HepG2 (cell line): ENCODE results near the gene TEAD4. TPM values are rescaled to one million over a fixed set of nuclear protein-coding genes. Genes with fewer than 3 reads are reported as not detected.
A peak's percentile ranks its signal among the peaks of the same experiment; 100 is the strongest.

Experiments used
- ATAC-seq: fragments of 200-7000 bp; cut with Tn5 transposase; 3 replicates; pipeline ENCODE4 v1.9.1; 2020; ENCODE audit warnings: mild to moderate bottlenecking, moderate library complexity
- BruUV-seq: library from RNA; stranded (reverse); fragments of 400-500 nt; replicated peaks from 2 replicates; lab custom pipeline; 2021; lab: Mats Ljungman, UMichigan
- CTCF ChIA-PET: fragments of 300-600 bp; formaldehyde crosslinking; extraction: SDS; loops from one replicate; lab custom pipeline; 2021; ENCODE audit warnings: low total read pairs, inconsistent platforms, low intra/inter-chr PET ratio; lab: Yijun Ruan, JAX
- POLR2A ChIA-PET: fragments of 350-600 bp; sonication (Branson Sonifier 250); formaldehyde crosslinking; loops from one replicate; lab custom pipeline; 2020; ENCODE audit warnings: antibody characterized with exemption, inconsistent platforms; lab: Yijun Ruan, JAX
- DNase-seq: peaks from one replicate; pipeline ENCODE4 v3.0.0-alpha.2; 2015; ENCODE audit warnings: low spot score
- FAIRE-seq: peaks from 3 replicates; lab custom pipeline; 2011; peaks lifted over from hg19 to GRCh38; lab: Jason Lieb, UNC
- H2AFZ ChIP-seq: one replicate; pipeline ENCODE4 v1.6.1; 2011; ENCODE audit warnings: low read length, inconsistent platforms
- H3K27ac ChIP-seq: fragments of 300-600 bp; 3 replicates; pipeline ENCODE4 v1.8.0; 2011; ENCODE audit warnings: mixed run types, mild to moderate bottlenecking, mixed read lengths, low read length, inconsistent platforms; ENCODE audit not compliant: insufficient read depth; ENCODE audit errors: extremely low read length
- H3K27me3 ChIP-seq, 2 experiments: fragments of 200-600 bp in 1 of 2; 2 replicates in 1 of 2; 3 replicates in 1 of 2; pipeline versions ENCODE4 v1.6.0 to v1.8.0; 2011; ENCODE audit warnings: low read length in 2 of 2, mild to moderate bottlenecking in 2 of 2, moderate library complexity in 2 of 2, inconsistent platforms in 1 of 2; ENCODE audit not compliant: insufficient read depth in 2 of 2, control insufficient read depth in 1 of 2
- H3K36me3 ChIP-seq, 2 experiments: fragments of 200-600 bp in 1 of 2; replicated peaks in 1 of 2; 2 replicates in 1 of 2; 3 replicates in 1 of 2; pipeline versions ENCODE4 v1.5.1 to v1.8.0; 2011; ENCODE audit warnings: low read length in 2 of 2, inconsistent platforms in 1 of 2; ENCODE audit not compliant: insufficient read depth in 2 of 2, control insufficient read depth in 1 of 2
- H3K4me1 ChIP-seq: 2 replicates; pipeline ENCODE4 v1.5.1; 2012; ENCODE audit warnings: low read length, inconsistent platforms; ENCODE audit not compliant: insufficient read depth
- H3K4me2 ChIP-seq: 2 replicates; pipeline ENCODE4 v1.6.0; 2011; ENCODE audit warnings: low read depth, low read length, inconsistent platforms
- H3K4me3 ChIP-seq, 3 experiments: fragments of 200-600 bp in 1 of 3; sonication (generic), shearing (Covaris generic) in 1 of 3; replicated peaks in 1 of 3; 2 replicates each; pipeline ENCODE4 v1.5.1; 2011 to 2016; ENCODE audit warnings: low read length in 3 of 3, inconsistent platforms in 2 of 3, low read depth in 2 of 3, mild to moderate bottlenecking in 2 of 3, control low read depth in 1 of 3, mixed read lengths in 1 of 3; ENCODE audit not compliant: insufficient read depth in 1 of 3
- H3K79me2 ChIP-seq: one replicate; pipeline ENCODE4 v1.6.1; 2011; ENCODE audit warnings: low read length, inconsistent platforms; ENCODE audit not compliant: insufficient read depth
- H3K9ac ChIP-seq: 2 replicates; pipeline ENCODE4 v1.6.0; 2011; ENCODE audit warnings: mild to moderate bottlenecking, low read depth, low read length, inconsistent platforms; ENCODE audit not compliant: insufficient read depth
- H3K9me3 ChIP-seq: 2 replicates; pipeline ENCODE4 v1.5.1; 2012; ENCODE audit warnings: mild to moderate bottlenecking, low read length
- H4K20me1 ChIP-seq: 2 replicates; pipeline ENCODE4 v1.6.0; 2011; ENCODE audit warnings: inconsistent platforms, mild to moderate bottlenecking, low read length, moderate library complexity; ENCODE audit not compliant: insufficient read depth
- ARNTL ChIP-seq: sonication (generic); formaldehyde crosslinking; IDR thresholded peaks from 2 replicates; pipeline ENCODE4 v1.4.0; 2020; ENCODE audit warnings: mild to moderate bottlenecking, missing genetic modification reagents
- HIC2 ChIP-seq: sonication (generic); formaldehyde crosslinking; IDR thresholded peaks from 2 replicates; pipeline ENCODE4 v1.9.0; 2022; ENCODE audit warnings: low read depth, missing genetic modification reagents
- MAFK ChIP-seq, 2 experiments: IDR thresholded peaks in 1 of 2; conservative IDR thresholded peaks in 1 of 2; 2 replicates each; pipeline ENCODE4 v1.6.1; 2011; ENCODE audit warnings: improper control_type of control experiment in 2 of 2, low read length in 2 of 2
- ONECUT2 ChIP-seq: sonication (generic); formaldehyde crosslinking; IDR thresholded peaks from 2 replicates; pipeline ENCODE4 v1.4.0; 2020; ENCODE audit warnings: missing genetic modification reagents
- ZFP82 ChIP-seq: sonication (generic); formaldehyde crosslinking; IDR thresholded peaks from 2 replicates; pipeline ENCODE4 v1.5.1; 2020; ENCODE audit warnings: mild to moderate bottlenecking, missing genetic modification reagents, borderline replicate concordance
- ZNF224 ChIP-seq: sonication (generic); formaldehyde crosslinking; IDR thresholded peaks from 2 replicates; pipeline ENCODE4 v1.5.0; 2020; ENCODE audit warnings: mild to moderate bottlenecking, missing genetic modification reagents
- ZNF468 ChIP-seq: sonication (generic); formaldehyde crosslinking; IDR thresholded peaks from 2 replicates; pipeline ENCODE4 v1.8.0; 2022; ENCODE audit warnings: mild to moderate bottlenecking, moderate library complexity, missing genetic modification reagents
- ZNF564 ChIP-seq: sonication (generic); formaldehyde crosslinking; IDR thresholded peaks from 2 replicates; pipeline ENCODE4 v1.8.1; 2023; ENCODE audit warnings: mild to moderate bottlenecking, missing genetic modification reagents
- ZSCAN12 ChIP-seq: sonication (generic); formaldehyde crosslinking; IDR thresholded peaks from 2 replicates; pipeline ENCODE4 v1.9.0; 2021; ENCODE audit warnings: mild to moderate bottlenecking, missing genetic modification reagents
- WGBS: methylation state at CpG from one replicate; pipeline ENCODE4 v1.1.6; 2017; ENCODE audit warnings: low lambda C conversion rate; 5-methylcytosine and 5-hydroxymethylcytosine counted together
- in situ Hi-C: cut with HindIII; loops from 2 replicates; pipeline ENCODE4 v1.10.0; 2017; ENCODE audit warnings: low pct_unique_long_range_greater_than_20kb; ENCODE audit not compliant: extremely low pct_ligation_motif_present
- intact Hi-C: fragments of 100-400 bp; cut with micrococcal nuclease; formaldehyde crosslinking; loops from one replicate; pipeline ENCODE4 v1.10.0; 2022; ENCODE audit not compliant: unreplicated experiment
- polyA plus RNA-seq, 8 experiments: library from polyadenylated mRNA; depleted of rRNA in 3 of 8; stranded (reverse) in 7 of 8; unstranded in 1 of 8; fragments of >200 nt; fragmentation: Illumina TruSeq in 4 of 8; extraction: Trizol in 4 of 8; gene quantifications; 2 replicates each; pipeline versions ENCODE4 v1.2.1 to v1.2.3, GENCODE V29; 2011 to 2016; ENCODE audit warnings: low read depth in 4 of 8, missing spikeins in 1 of 8, mixed read lengths in 1 of 8; ENCODE audit not compliant: insufficient read depth in 1 of 8
- total RNA-seq, 5 experiments: library from RNA; depleted of rRNA; stranded (reverse); fragments of >200 nt; fragmentation: Illumina TruSeq; extraction: Trizol; gene quantifications; 2 replicates each; pipeline ENCODE4 v1.2.3, GENCODE V29; 2016; ENCODE audit warnings: low read depth in 1 of 5
- TF ChIP-seq, protein P1 (sequence below): IDR thresholded peaks from 2 replicates; pipeline ENCODE4 v1.6.1; 2016
- TF ChIP-seq, protein P2 (sequence below): sonication (generic); formaldehyde crosslinking; IDR thresholded peaks from 2 replicates; pipeline ENCODE4 v1.4.0; 2020; ENCODE audit warnings: missing genetic modification reagents

The TEAD4 gene
- total and polyA plus RNA-seq, 2 of the 13 experiments (the other 11 are each of a cell fraction or from before 2014, with no cell fraction given), result 45.0 to 69.4 TPM

- intact Hi-C loops, result no loop called here
- DNase-seq, result no peak
- H3K27ac ChIP-seq, result no peak overlapping the region
- TF ChIP-seq ZFP82 (CRISPR knock-in tag) (no peak), ONECUT2 (CRISPR knock-in tag) (no peak), MAFK (conservative IDR thresholded peaks at IDR 0.05 in 1 of 2, IDR thresholded peaks at IDR 0.05 in 1 of 2; ENCODE audit: low read length in 2 of 2) (peak in 1 of 2 experiments; percentile 11; a peak in 1 of 4 replicates), ZNF224 (CRISPR knock-in tag) (no peak), ZNF468 (CRISPR knock-in tag) (no peak), ZNF564 (CRISPR knock-in tag) (no peak)
- TF ChIP-seq, all 625 proteins: peak for 1
- CTCF ChIA-PET, result no interaction called here
- H3K79me2 ChIP-seq, result no peaks in the 10 kb centered on the region
- no peaks in the 10 kb centered on the region for H4K20me1 ChIP-seq
- no peak for ATAC-seq
- POLR2A ChIA-PET, result no interaction called here
- no peak overlapping the region for H3K4me2 ChIP-seq
- no TSS peak for BruUV-seq
- no peak overlapping the region for H2AFZ ChIP-seq
- H3K36me3 ChIP-seq, result no peaks in the 10 kb centered on the region
- peaks cover 0 to 17% of the 10 kb centered on the region in 2 experiments; a peak in 3 of 5 replicates for H3K27me3 ChIP-seq
- no peaks in the 10 kb centered on the region for H3K9me3 ChIP-seq
- H3K9ac ChIP-seq, result no peak overlapping the region
- no peak for FAIRE-seq
- peaks cover 9% of the 10 kb centered on the region for H3K4me1 ChIP-seq
- no peak overlapping the region for H3K4me3 ChIP-seq
- in situ Hi-C loops, result no loop called here
- WGBS, result 5% methylated on average over 5 of the region's 5 CpGs
These were observed 101.9 kb downstream of the TEAD4 start for GRCh38 chr12:3061059-3061458.

DNA sequence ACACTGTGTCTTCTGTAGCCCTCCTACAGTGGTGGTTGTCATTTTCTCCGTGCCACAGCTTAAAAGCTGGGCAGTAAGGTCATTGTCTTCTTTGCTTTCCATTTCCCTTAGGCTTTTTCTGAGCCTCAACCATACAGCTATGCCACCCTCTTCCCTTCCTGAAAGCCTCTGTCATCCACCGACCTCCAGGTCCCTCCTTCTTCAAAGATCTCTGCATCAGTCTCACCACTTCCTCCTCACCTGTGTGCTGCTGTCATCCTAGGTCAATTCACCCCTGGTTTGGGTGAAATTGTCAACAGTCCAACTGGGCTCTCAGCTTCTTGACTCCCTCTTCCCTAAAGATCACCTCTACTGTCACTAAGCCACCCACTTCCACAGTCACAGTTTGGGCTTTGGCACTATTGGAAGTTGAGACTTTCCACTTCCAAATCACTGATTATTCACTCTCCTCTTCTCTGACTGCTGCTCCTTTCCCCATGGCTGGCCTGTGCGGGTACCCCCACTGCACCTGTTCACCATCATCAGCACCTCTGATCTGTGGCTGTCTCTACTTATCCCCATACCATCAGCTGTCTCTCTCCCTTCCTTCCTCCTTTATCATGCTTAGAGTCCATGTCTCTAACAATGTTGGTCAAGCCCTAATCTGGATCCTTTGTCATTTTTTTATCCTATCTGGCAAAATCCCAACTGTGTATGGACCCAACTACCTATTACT is 102.5 kb downstream of the TEAD4 start:
- Histone ChIP-seq H3K9me3 (no peaks in the 10 kb centered on the region), H3K27me3 (peaks cover 0 to 17% of the 10 kb centered on the region in 2 experiments; a peak in 3 of 5 replicates), H3K36me3 (no peaks in the 10 kb centered on the region), H3K9ac (no peak overlapping the region), H3K27ac (no peak overlapping the region), H3K79me2 (no peaks in the 10 kb centered on the region), H3K4me3 (no peak overlapping the region), H2AFZ (no peak overlapping the region), H3K4me2 (no peak overlapping the region), H4K20me1 (no peaks in the 10 kb centered on the region), H3K4me1 (peaks cover 3% of the 10 kb centered on the region)
- in situ Hi-C loops, result no loop called here
- DNase-seq (no peak), ATAC-seq (no peak), FAIRE-seq (no peak)
- ChIA-PET POLR2A (no interaction called here), CTCF (no interaction called here)
- 2% methylated on average over 3 of the region's 3 CpGs for WGBS
- intact Hi-C loops, result no loop called here
- no TSS peak for BruUV-seq
- TF ChIP-seq ZSCAN12 (CRISPR knock-in tag) (no peak), HIC2 (CRISPR knock-in tag) (no peak), ARNTL (CRISPR knock-in tag) (no peak)
- TF ChIP-seq, protein P1, sequence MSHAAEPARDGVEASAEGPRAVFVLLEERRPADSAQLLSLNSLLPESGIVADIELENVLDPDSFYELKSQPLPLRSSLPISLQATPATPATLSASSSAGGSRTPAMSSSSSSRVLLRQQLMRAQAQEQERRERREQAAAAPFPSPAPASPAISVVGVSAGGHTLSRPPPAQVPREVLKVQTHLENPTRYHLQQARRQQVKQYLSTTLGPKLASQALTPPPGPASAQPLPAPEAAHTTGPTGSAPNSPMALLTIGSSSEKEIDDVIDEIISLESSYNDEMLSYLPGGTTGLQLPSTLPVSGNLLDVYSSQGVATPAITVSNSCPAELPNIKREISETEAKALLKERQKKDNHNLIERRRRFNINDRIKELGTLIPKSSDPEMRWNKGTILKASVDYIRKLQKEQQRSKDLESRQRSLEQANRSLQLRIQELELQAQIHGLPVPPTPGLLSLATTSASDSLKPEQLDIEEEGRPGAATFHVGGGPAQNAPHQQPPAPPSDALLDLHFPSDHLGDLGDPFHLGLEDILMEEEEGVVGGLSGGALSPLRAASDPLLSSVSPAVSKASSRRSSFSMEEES (CRISPR knock-in tag), result no peak
- TF ChIP-seq, protein P2, sequence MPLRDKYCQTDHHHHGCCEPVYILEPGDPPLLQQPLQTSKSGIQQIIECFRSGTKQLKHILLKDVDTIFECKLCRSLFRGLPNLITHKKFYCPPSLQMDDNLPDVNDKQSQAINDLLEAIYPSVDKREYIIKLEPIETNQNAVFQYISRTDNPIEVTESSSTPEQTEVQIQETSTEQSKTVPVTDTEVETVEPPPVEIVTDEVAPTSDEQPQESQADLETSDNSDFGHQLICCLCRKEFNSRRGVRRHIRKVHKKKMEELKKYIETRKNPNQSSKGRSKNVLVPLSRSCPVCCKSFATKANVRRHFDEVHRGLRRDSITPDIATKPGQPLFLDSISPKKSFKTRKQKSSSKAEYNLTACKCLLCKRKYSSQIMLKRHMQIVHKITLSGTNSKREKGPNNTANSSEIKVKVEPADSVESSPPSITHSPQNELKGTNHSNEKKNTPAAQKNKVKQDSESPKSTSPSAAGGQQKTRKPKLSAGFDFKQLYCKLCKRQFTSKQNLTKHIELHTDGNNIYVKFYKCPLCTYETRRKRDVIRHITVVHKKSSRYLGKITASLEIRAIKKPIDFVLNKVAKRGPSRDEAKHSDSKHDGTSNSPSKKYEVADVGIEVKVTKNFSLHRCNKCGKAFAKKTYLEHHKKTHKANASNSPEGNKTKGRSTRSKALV, result no peak
